Caki2 (cell line): ENCODE measurements around the gene BLMH. TPM values are rescaled to one million over a fixed set of nuclear protein-coding genes. Genes with fewer than 3 reads are reported as not detected.
A peak's percentile ranks its signal among the peaks of the same experiment; 100 is the strongest.

Experiments
- DNase-seq: peaks from one replicate; pipeline ENCODE4 v3.0.0-alpha.2; 2015; ENCODE audit warnings: low read depth
- in situ Hi-C: cut with HindIII; loops from 2 replicates; pipeline ENCODE4 v1.10.0; 2016; ENCODE audit warnings: low sequenced_read_pairs, low pct_unique_long_range_greater_than_20kb, mixed read lengths
- total RNA-seq: library from RNA; depleted of rRNA; stranded (reverse); fragments of >200 nt; shearing (Covaris generic); gene quantifications from 2 replicates; pipeline ENCODE4 v1.2.3, GENCODE V29; 2014; ENCODE audit warnings: low replicate concordance; rRNA removed

BLMH gene
- total RNA-seq = 40.6 and 42.2 TPM in 2 replicates

DNA sequence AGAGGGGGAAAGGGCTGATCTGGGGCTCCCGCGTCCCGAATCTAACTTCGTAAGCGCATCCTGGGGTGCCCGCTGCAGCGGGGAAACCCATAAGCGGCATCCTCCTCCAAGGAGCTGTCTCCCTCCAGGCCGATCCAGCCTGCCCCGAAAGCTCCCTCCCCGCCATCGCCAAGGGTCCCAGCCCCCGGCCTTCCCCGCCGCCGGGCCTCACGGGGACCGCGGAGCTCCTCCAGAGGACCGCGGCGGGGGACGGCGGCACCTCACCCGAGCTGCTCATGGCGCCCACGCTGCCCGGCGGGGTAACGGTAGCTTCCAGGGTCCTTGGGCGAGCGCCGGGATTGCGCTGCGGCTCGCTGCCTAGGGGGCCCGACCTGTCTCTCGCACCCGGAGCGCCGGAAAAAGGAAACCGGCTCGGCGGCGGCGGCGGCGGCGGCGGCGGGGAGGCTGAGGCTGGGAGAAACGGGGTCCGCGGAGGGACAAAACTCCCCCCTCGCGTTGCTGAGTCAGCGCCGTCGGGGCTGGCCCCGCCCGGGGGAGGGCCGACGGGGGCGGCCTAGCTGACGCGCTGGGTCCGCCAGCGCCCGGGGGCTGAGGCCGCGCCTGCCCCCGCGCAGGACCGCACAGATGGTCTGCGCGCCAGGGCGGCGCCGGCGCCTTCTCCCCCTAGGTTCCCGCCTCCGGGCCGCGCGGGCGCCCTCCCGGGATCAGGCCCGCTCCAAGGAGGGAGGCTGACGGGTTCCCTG is at the start of gene BLMH:
BLMH (minus strand) TSS at position 402 of the 743 bp plus-strand sequence; CDS start at position 277, 125 bp downstream.
- DNase-seq = peak; percentile 84
- in situ Hi-C loops = no loop called here

GRCh38 chr17:30340801-30341356 is 49.1 kb upstream of the BLMH start:
- in situ Hi-C loops = no loop called here
- DNase-seq = no peak

DNA sequence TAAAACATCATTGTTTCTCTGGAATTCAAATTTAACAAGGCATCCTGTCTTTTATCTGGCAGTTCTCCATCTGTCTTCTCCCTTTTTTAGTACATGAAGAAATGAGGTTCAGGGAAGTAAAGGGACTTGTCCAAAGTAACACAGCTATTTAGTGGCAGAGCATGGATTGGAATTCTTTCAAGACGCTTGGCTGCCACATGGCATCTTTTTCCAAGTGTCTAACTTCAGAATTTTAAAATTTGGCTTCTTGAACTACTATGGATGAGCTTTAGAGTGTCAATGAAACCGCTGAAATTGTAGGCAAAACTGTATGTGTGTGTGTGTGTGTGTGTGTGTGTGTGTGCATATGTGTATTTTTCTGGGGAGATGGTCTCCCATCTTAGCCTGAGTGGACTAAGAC is 47.3 kb upstream of the BLMH start:
- in situ Hi-C loops = no loop called here
- no peak for DNase-seq

DNA sequence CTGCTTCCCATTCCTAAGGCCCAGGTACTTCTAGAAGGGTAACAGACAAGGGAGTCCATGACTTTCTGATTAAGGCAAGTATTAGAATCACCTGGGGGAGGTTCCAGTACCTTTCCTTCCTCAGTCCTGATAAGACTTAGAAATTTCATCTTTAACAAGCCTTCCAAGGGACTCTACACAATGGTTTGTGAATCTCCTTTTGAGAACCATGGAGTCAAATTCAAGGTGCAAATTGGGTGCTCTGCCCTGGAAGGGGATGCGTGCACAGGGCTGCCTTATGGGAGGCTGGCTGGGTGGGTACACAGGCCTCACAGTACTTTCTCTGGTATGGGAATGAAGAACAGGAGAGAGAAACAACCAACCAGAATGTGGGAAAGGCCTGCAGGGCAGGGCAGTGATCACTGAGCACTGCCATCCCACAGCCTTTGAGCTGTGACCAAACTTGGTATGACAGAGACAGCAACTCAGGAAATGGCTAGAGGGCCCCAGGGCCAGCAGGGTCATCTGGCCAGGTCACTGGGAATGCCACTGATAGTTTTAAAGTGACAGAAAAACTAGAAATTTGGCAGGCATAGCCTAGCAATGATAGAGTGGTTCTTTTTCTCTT is 45.8 kb upstream of the BLMH start:
- in situ Hi-C loops = no loop called here
- peak; percentile 89 for DNase-seq

GRCh38 chr17:30336369-30337171 is 44.8 kb upstream of the BLMH start:
- in situ Hi-C loops = no loop called here
- DNase-seq = peak; percentile 95

DNA sequence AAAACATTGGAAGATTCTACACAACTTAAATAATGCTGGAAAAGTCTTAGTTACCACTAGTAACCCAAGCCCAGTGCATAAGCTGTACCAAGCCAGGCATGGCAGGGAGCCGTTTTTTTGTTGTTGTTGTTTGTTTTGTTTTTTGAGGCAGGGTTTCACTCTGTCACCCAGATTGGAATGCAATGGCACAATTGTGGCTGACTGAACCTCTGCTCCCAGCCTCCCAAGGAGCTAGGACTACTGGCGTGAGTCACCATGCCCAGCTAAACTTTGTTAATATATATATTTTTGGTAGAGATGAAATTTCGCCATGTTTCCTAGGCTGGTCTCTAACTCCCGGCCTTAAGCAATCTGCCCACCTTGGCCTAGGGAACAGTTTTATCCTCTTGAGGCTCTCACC is 42.7 kb upstream of the BLMH start:
- DNase-seq = no peak
- in situ Hi-C loops = no loop called here

DNA sequence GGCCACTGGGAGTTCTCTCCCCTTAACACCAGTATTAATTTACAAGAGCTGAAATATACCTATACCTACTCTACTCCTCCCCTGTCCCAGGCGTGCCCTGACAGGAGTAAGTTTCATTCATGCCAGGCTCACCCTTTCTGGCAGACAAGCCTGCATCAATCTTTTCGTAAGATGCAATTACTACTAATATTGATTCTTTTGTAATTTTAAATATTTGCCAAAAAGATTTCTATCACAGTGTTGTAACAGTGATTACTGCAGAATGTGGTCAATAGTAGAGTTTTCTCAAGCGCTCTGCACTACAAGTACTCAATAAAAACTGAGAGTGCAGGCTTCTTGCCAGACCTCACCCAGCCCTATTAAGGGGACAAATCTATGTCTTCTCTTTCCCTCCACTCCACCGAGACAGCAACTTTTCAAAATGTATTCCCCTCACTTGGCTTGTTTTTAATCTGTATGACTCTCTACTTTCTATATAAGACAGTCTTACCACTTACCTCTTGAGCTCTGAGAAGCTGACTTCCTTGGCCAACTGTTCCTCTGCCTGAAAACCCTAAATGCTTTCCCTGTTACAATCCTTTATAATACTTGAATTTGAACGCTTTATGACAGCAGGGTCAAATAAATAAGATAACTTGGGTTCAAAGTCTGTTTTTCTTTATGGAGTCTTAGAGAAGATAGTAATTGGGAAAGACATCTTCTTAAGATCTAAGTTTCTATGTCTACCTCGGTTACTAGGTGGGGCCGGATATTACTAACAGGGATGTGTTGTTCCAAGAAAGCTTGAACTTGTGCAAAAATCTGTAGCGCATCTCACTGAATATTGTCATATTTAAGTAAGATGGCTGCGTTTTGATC is 42.0 kb upstream of the BLMH start, which contains the start of gene TMIGD1:
TMIGD1 (minus strand) TSS at position 555 of the 858 bp plus-strand sequence. CDS start 1,924 bp downstream, outside the sequence.
- in situ Hi-C loops = no loop called here
- no peak for DNase-seq

GRCh38 chr17:30332057-30332542 is 40.4 kb upstream of the BLMH start:
- in situ Hi-C loops = no loop called here
- DNase-seq = peak; percentile 88

DNA sequence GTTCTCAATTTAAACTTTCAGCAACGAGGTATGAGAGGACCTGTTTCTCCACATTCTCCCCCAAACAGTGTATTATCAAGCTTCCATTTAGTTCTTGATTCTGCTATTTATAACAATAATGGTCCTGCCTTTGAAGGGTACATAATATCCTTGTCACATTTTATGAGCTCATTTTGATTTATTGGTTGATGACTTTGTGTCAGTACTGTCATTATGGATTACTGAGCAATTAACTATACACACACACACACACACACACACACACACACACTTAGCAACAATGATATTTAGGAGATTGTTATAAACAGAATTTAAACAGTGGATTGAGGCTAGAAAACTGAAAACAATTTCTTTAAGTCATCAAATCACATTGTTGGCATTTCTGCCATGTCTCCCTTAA is 35.1 kb upstream of the BLMH start:
- DNase-seq = no peak
- in situ Hi-C loops = no loop called here

DNA sequence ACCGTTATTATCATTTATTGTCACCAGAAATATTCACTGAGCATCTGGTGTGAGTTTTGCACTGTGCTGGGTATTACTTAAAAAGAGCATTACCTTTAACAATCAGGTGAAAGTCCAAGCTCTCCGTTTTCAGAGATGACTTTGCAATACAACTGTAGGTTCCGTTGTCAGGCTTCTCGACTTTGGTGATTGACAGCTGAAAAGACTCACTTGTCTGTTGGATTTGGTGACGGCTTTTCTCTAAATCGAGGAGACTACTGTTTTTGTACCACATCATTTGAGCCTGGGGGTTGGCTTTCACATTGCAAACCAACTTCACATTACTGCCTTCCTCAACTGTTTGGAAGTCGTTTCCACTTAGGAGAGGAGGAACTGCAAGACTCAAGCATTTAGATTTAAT is 33.0 kb upstream of the BLMH start:
- in situ Hi-C loops = no loop called here

DNA sequence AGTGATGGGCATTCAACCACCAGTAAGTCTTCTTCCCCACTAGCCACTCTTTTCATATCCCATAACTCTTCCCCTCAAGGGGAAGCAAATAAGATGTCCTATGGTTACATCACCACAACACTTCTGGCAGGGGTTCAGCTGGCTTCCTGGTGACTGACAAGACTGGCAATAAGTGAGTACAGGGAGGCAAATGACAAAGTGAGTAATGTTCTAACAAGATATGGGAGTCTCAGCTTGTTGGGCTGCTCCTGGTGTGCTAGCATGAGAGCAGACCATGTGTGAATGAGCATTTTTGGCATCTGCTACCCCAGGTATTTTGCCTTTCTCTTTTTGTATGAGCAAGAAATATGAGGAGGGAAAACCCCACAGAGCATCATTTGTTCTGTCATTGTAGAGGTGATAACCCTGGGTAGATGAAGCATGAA is 32.2 kb upstream of the BLMH start:
- DNase-seq = no peak
- in situ Hi-C loops = no loop called here

More for the DNA sequence above, 33.0 kb upstream of the BLMH start:
- no peak for DNase-seq

DNA sequence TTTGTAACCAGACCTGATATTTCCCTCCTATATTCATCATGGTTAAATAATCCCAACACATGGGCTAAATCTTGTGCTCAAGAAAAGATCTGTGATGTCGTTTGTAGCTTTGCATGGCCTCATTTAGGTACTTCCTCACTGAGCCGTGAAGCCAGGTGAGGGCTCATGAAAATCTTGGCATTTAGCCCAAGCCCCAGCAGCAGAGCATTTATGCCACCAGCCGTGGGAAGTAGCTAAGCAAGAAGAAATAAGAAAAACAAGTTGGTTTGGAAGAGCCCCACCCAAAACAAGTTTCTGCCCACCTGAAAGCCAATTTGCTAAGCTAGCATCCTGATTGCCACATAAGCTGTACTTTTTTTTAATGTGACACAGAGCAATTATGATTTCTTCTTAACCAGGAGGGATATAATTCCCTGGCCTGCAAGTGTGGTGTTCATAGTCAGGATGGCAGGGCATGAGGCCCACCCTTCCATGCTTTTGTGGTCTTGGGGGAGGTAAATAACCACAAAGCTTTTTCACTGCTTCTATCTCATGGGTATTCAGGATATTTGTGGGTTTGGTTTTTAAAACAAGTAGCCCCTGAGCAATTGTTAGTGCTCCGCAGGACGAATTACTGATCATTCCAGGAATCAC is 31.6 kb upstream of the BLMH start:
- DNase-seq = no peak
- in situ Hi-C loops = no loop called here

GRCh38 chr17:30321314-30321713 is 29.6 kb upstream of the BLMH start:
- DNase-seq = no peak
- in situ Hi-C loops = no loop called here

DNA sequence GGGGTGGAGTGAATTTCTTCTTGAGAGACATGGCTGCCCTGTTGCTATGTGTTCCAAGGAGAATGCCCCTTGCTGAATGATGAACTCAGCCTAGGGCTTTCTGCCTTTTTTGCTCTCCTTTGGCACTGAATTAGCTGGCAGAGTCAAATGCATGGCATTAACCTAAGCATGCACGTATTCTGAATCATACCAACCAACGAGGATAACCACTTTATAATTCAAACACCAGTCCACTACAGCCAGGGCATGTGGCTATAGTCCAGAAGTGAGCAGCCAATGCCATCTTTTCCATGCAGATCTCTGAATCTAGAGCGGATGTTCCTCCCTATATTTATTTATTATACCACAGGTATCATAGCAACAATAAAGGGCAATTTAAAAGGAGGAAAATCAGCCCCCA is 26.4 kb upstream of the BLMH start:
- no peak for DNase-seq
- in situ Hi-C loops = no loop called here

DNA sequence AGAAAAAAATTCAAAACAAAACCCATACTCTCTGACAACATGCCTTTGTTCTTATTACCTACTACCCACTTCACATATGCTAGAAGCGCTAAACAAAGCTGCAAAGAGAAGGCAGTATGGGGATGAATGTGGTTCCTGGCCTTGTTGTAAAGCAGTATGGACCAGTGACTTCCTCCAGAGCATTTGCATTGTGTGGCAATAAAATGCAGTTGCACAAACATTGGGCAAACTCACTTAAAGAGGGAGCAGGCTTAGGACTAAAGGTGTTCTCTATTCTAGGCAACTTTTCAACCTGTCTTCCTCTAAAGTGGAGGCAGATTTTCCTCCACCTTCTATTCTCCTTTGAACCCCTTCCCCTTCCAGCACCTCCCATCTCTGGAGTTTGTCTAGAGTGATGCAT is 25.0 kb upstream of the BLMH start:
- no peak for DNase-seq
- in situ Hi-C loops = no loop called here

GRCh38 chr17:30315106-30315505 is 23.4 kb upstream of the BLMH start:
- DNase-seq = no peak
- in situ Hi-C loops = no loop called here

- DNase-seq = no peak
- in situ Hi-C loops = no loop called here
Measured at GRCh38 chr17:30314474-30314873, 22.7 kb upstream of the BLMH start.
